Activated naive CD8-positive, alpha-beta T cell treated with anti-CD3 and anti-CD28 coated beads for 36 hours (primary cell): Measurements from ENCODE around the gene HIGD1A. TPM values are rescaled to one million over a fixed set of nuclear protein-coding genes. Genes with fewer than 3 reads are reported as not detected.
A peak's percentile ranks its signal among the peaks of the same experiment; 100 is the strongest.
"Not testable (repeated sequence)": the region's sequence is repeated elsewhere in the genome, so short reads cannot be mapped to it uniquely, and the experiment has no call there.

Experiments used
- DNase-seq: peaks from one replicate; pipeline ENCODE4 v3.0.0; 2021
- H3K27ac Mint-ChIP-seq: one replicate; pipeline ENCODE4 v1.8.0; 2022; ENCODE audit warnings: mild to moderate bottlenecking, moderate library complexity, mixed read lengths
- H3K27me3 Mint-ChIP-seq: one replicate; pipeline ENCODE4 v1.8.0; 2022; ENCODE audit warnings: mild to moderate bottlenecking, mixed read lengths
- H3K36me3 Mint-ChIP-seq: one replicate; pipeline ENCODE4 v1.8.0; 2021; ENCODE audit warnings: mild to moderate bottlenecking, mixed read lengths
- H3K4me1 Mint-ChIP-seq: one replicate; pipeline ENCODE4 v1.8.0; 2021; ENCODE audit warnings: mixed read lengths
- H3K4me3 Mint-ChIP-seq: one replicate; pipeline ENCODE4 v1.8.0; 2022; ENCODE audit warnings: mild to moderate bottlenecking, moderate library complexity, mixed read lengths
- H3K9me3 Mint-ChIP-seq: one replicate; pipeline ENCODE4 v1.8.0; 2022; ENCODE audit warnings: mixed read lengths
- total RNA-seq, 2 experiments: library from RNA; stranded (reverse); gene quantifications; one replicate each; pipeline ENCODE4 v1.2.3, GENCODE V29; 2021

The HIGD1A gene
- total RNA-seq, 2 experiments from 2014 or later = 83.1 to 85.3 TPM

- no peaks in the 10 kb centered on the region for H3K27me3 Mint-ChIP-seq
- no peak overlapping the region for H3K27ac Mint-ChIP-seq
- no peak for DNase-seq
- H3K36me3 Mint-ChIP-seq = no peaks in the 10 kb centered on the region
- H3K4me1 Mint-ChIP-seq = no peaks in the 10 kb centered on the region
- H3K9me3 Mint-ChIP-seq = no peaks in the 10 kb centered on the region
- no peak overlapping the region for H3K4me3 Mint-ChIP-seq
These were observed 10.0 kb upstream of the HIGD1A start for GRCh38 chr3:42814246-42814645.

DNA sequence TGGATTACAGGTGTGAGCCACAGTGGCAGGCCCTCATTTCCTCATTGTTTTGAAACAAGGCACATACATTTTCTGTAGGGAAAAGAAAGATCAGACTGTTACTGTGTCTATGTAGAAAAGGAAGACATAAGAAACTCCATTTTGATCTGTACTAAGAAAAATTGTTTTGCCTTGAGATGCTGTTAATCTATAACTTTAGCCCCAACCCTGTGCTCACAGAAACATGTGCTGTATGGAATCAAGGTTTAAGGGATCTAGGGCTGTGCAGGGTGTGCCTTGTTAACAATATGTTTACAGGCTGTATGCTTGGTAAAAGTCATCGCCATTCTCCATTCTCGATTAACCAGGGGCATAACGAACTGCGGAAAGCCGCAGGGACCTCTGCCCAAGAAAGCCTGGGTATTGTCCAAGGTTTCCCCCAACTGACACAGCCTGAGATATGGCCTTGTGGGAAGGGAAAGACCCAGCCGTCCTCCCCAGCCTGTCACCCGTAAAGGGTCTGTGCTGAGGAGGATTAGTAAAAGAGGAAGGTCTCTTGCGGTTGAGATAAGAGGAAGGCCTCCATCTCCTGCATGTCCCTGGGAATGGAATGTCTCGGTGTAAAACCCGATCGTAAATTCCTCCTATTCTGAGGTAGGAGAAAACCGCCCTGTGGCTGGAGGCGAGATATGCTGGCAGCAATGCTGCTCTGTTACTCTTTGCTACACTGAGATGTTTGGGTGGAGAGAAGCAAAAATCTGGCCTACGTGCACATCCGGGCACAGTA is 7.0 kb upstream of the HIGD1A start:
- not testable (repeated sequence) for DNase-seq, H3K4me3 Mint-ChIP-seq, H3K4me1 Mint-ChIP-seq, H3K27ac Mint-ChIP-seq, H3K36me3 Mint-ChIP-seq, H3K9me3 Mint-ChIP-seq, H3K27me3 Mint-ChIP-seq

GRCh38 chr3:42810706-42811105 is 6.4 kb upstream of the HIGD1A start:
- H3K36me3 Mint-ChIP-seq, H3K9me3 Mint-ChIP-seq, H3K27ac Mint-ChIP-seq, H3K4me3 Mint-ChIP-seq, DNase-seq, H3K4me1 Mint-ChIP-seq: not testable (repeated sequence)
- H3K27me3 Mint-ChIP-seq = peaks cover 13% of the 10 kb centered on the region

- no peak for DNase-seq
- peaks cover 19% of the 10 kb centered on the region for H3K27me3 Mint-ChIP-seq
- H3K27ac Mint-ChIP-seq = no peak within 1 kb of the TSS
- H3K9me3 Mint-ChIP-seq = no peaks in the 10 kb centered on the region
- peaks cover 2% of the 10 kb centered on the region for H3K4me1 Mint-ChIP-seq
- H3K36me3 Mint-ChIP-seq = peaks cover 2% of the 10 kb centered on the region
- no peak within 1 kb of the TSS for H3K4me3 Mint-ChIP-seq
These were observed 4.9 kb upstream of the HIGD1A start, which contains the start of gene ACKR2 for GRCh38 chr3:42809202-42809601. Gene ACKR2, plus strand, starts transcription at chr3:42809445. Its CDS starts 55,058 bp downstream, at chr3:42864503.

- H3K4me1 Mint-ChIP-seq = peaks cover 5% of the 10 kb centered on the region
- H3K27me3 Mint-ChIP-seq = peaks cover 19% of the 10 kb centered on the region
- H3K9me3 Mint-ChIP-seq = no peaks in the 10 kb centered on the region
- no peak overlapping the region for H3K4me3 Mint-ChIP-seq
- DNase-seq = no peak
- H3K36me3 Mint-ChIP-seq = peaks cover 10% of the 10 kb centered on the region
- no peak overlapping the region for H3K27ac Mint-ChIP-seq
These were observed 3.6 kb upstream of the HIGD1A start for GRCh38 chr3:42807929-42808328.

DNA sequence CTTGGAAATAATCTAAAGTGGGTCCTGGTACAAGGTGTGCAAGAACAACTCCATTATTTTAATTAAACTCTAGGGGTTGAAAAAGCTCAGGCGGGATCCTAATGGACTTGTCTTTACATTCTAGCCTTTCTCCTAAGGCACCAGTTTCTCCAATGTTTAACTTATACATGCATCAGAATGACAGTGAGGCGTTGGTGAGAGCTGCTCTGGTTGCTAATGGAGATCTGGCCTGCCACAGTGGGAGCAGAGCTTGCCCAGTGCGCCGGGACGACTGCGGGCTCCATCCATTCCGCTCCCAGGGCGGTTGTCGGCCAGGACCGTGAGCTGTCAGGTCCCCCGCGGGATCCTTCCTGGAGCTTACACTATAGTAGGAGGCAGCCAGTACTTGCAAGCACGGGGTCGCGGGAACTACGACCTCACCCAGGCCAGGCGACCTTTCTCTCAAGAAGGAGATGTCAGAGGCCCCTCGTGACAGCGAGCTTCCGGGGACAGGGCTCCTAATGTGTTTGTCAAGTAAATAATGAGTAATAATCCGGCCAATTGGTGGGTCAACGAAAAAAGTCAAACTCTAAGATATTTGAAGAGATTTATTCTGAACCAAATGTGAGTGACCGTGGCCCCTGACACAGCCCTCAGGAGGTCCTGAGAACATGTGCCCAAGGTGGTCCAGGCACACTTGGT is 991 bp upstream of the HIGD1A start:
- peaks cover 19% of the 10 kb centered on the region for H3K27me3 Mint-ChIP-seq
- peaks cover 28% of the 10 kb centered on the region for H3K4me1 Mint-ChIP-seq
- DNase-seq = no peak
- H3K27ac Mint-ChIP-seq = no peak overlapping the region
- H3K4me3 Mint-ChIP-seq = peak overlapping the region; percentile 90
- H3K9me3 Mint-ChIP-seq = no peaks in the 10 kb centered on the region
- peaks cover 14% of the 10 kb centered on the region for H3K36me3 Mint-ChIP-seq

DNA sequence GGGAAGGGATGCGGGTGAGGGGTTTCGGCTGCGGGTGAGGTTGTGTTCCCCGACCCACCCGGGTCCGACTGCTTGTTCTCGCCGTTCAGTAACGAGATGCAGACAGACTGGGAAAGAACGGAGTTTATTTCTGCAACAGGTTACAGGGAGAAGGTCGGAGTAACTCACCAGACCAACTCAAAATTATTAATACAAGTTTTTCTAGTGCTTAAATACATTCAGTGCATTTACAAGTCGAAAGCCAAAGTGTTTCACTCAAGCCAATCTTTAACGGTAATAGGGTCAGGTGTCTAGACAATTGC is 492 bp upstream of the HIGD1A start:
- Mint-ChIP-seq H3K27ac (peak overlapping the region; percentile 87), H3K36me3 (peaks cover 17% of the 10 kb centered on the region), H3K4me3 (peak overlapping the region; percentile 90), H3K27me3 (peaks cover 19% of the 10 kb centered on the region), H3K4me1 (peaks cover 30% of the 10 kb centered on the region), H3K9me3 (no peaks in the 10 kb centered on the region)
- DNase-seq = no peak

- Mint-ChIP-seq H3K27me3 (peaks cover 19% of the 10 kb centered on the region), H3K4me3 (peak overlapping the region; percentile 90), H3K9me3 (no peaks in the 10 kb centered on the region), H3K4me1 (peaks cover 33% of the 10 kb centered on the region), H3K36me3 (peaks cover 23% of the 10 kb centered on the region), H3K27ac (peak overlapping the region; percentile 87)
- DNase-seq = peak; percentile 38
These were observed 730 bp downstream of the HIGD1A start for GRCh38 chr3:42803414-42804105.

- H3K36me3 Mint-ChIP-seq = peaks cover 23% of the 10 kb centered on the region
- H3K9me3 Mint-ChIP-seq = no peaks in the 10 kb centered on the region
- H3K4me1 Mint-ChIP-seq = peaks cover 33% of the 10 kb centered on the region
- no peak for DNase-seq
- H3K27me3 Mint-ChIP-seq = peaks cover 19% of the 10 kb centered on the region
- peak overlapping the region; percentile 90 for H3K4me3 Mint-ChIP-seq
- peak overlapping the region; percentile 87 for H3K27ac Mint-ChIP-seq
These were observed 1.3 kb downstream of the HIGD1A start for GRCh38 chr3:42802876-42803413.

GRCh38 chr3:42801784-42802183 is 2.5 kb downstream of the HIGD1A start:
- no peak overlapping the region for H3K4me3 Mint-ChIP-seq
- peaks cover 16% of the 10 kb centered on the region for H3K27me3 Mint-ChIP-seq
- DNase-seq = no peak
- no peaks in the 10 kb centered on the region for H3K9me3 Mint-ChIP-seq
- H3K27ac Mint-ChIP-seq = no peak overlapping the region
- peaks cover 33% of the 10 kb centered on the region for H3K4me1 Mint-ChIP-seq
- peaks cover 23% of the 10 kb centered on the region for H3K36me3 Mint-ChIP-seq

- no peak overlapping the region for H3K4me3 Mint-ChIP-seq
- no peaks in the 10 kb centered on the region for H3K9me3 Mint-ChIP-seq
- H3K4me1 Mint-ChIP-seq = peaks cover 36% of the 10 kb centered on the region
- no peak for DNase-seq
- H3K36me3 Mint-ChIP-seq = peaks cover 26% of the 10 kb centered on the region
- H3K27ac Mint-ChIP-seq = no peak overlapping the region
- H3K27me3 Mint-ChIP-seq = peaks cover 11% of the 10 kb centered on the region
These were observed 3.2 kb downstream of the HIGD1A start for GRCh38 chr3:42801048-42801620.

GRCh38 chr3:42800251-42800650 is 4.0 kb downstream of the HIGD1A start:
- H3K27me3 Mint-ChIP-seq = peaks cover 2% of the 10 kb centered on the region
- H3K27ac Mint-ChIP-seq = no peak overlapping the region
- DNase-seq = no peak
- H3K4me3 Mint-ChIP-seq = no peak overlapping the region
- H3K4me1 Mint-ChIP-seq = peaks cover 39% of the 10 kb centered on the region
- H3K36me3 Mint-ChIP-seq = peaks cover 28% of the 10 kb centered on the region
- H3K9me3 Mint-ChIP-seq = no peaks in the 10 kb centered on the region

DNA sequence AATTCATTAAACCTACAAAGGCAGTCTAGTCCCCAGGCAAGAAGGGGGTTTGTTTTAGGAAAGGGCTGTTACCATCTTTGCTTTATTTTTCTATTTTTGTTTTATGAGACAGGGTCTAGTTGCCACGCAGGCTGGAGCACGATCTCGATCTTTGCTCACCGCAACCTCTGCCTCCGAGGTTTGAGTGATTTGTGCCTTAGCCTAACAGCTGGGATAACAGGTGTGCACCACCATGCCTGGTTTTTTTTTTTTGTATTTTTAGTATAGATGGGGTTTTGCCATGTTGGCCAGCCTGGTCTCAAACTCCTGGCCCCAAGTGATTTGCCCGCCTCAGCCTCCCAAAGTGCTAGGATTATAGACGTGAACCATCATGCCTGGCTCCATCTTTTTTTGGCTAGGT is 4.9 kb downstream of the HIGD1A start:
- H3K9me3 Mint-ChIP-seq = no peaks in the 10 kb centered on the region
- H3K36me3 Mint-ChIP-seq = peaks cover 28% of the 10 kb centered on the region
- H3K27me3 Mint-ChIP-seq = no peaks in the 10 kb centered on the region
- no peak overlapping the region for H3K4me3 Mint-ChIP-seq
- no peak for DNase-seq
- peaks cover 39% of the 10 kb centered on the region for H3K4me1 Mint-ChIP-seq
- no peak overlapping the region for H3K27ac Mint-ChIP-seq

GRCh38 chr3:42796332-42796885 is 7.9 kb downstream of the HIGD1A start:
- peaks cover 27% of the 10 kb centered on the region for H3K4me1 Mint-ChIP-seq
- no peaks in the 10 kb centered on the region for H3K9me3 Mint-ChIP-seq
- no peaks in the 10 kb centered on the region for H3K27me3 Mint-ChIP-seq
- H3K27ac Mint-ChIP-seq = no peak overlapping the region
- peaks cover 34% of the 10 kb centered on the region for H3K36me3 Mint-ChIP-seq
- H3K4me3 Mint-ChIP-seq = no peak overlapping the region
- DNase-seq = no peak
